ENCODE results near the gene TMEM178B. TPM values are rescaled to one million over a fixed set of nuclear protein-coding genes. Genes with fewer than 3 reads are reported as not detected.

The TMEM178B gene
- total RNA-seq, 2 donors from 2014 or later, result 1.7 to 4.1 TPM

GRCh38 chr7:141265668-141266067, 191.8 kb downstream of the TMEM178B start:
- WGBS, 2 experiments (ENCODE audit: insufficient coverage in 1 of 2, insufficient read length in 1 of 2), result 90% methylated on average over 2 of the region's 2 CpGs; no CpG with 5 or more reads in 1 of the 2 experiments

GRCh38 chr7:141268614-141269013, 194.8 kb downstream of the TMEM178B start:
- H3K4me1 Mint-ChIP-seq, result no peaks in the 10 kb centered on the region
- no peaks in the 10 kb centered on the region for H3K9me3 Mint-ChIP-seq
- H3K27me3 Mint-ChIP-seq (ENCODE audit: insufficient read depth), result no peaks in the 10 kb centered on the region
- no peak overlapping the region for H3K27ac ChIP-seq (ENCODE audit: low read depth, low read length)
- H3K4me3 ChIP-seq (ENCODE audit: low read length), result no peak overlapping the region
- no peak for DNase-seq
- no peak overlapping the region for H3K27ac Mint-ChIP-seq
- no peak for TF ChIP-seq CTCF (conservative IDR thresholded peaks at IDR 0.05)
- no peaks in the 10 kb centered on the region for H3K4me1 ChIP-seq (ENCODE audit: control insufficient read depth, insufficient read depth, low read length)
- no peak overlapping the region for H3K4me3 Mint-ChIP-seq
- no peaks in the 10 kb centered on the region for H3K36me3 Mint-ChIP-seq (ENCODE audit: low read depth)
- H3K9me3 ChIP-seq (ENCODE audit: control insufficient read depth, low read length), result no peaks in the 10 kb centered on the region
- WGBS, 2 experiments (ENCODE audit: insufficient coverage in 1 of 2, insufficient read length in 1 of 2), result 91 to 95% methylated on average over 3 of the region's 3 CpGs
- no peak overlapping the region for H3K9ac ChIP-seq (ENCODE audit: extremely low read depth, low read length, poor library complexity, severe bottlenecking)
- H3K27me3 ChIP-seq (ENCODE audit: control insufficient read depth, insufficient read depth, low read length, poor library complexity, severe bottlenecking), result no peaks in the 10 kb centered on the region
- no peaks in the 10 kb centered on the region for H3K36me3 ChIP-seq (ENCODE audit: control insufficient read depth, insufficient read depth, low read length)

More at GRCh38 chr7:141265668-141266067, 191.8 kb downstream of the TMEM178B start:
- no peaks in the 10 kb centered on the region for H3K27me3 ChIP-seq (ENCODE audit: control insufficient read depth, insufficient read depth, low read length, poor library complexity, severe bottlenecking)
- TF ChIP-seq CTCF (conservative IDR thresholded peaks at IDR 0.05), result no peak
- peaks cover 4% of the 10 kb centered on the region for H3K4me1 ChIP-seq (ENCODE audit: control insufficient read depth, insufficient read depth, low read length)
- H3K4me1 Mint-ChIP-seq, result peaks cover 2% of the 10 kb centered on the region
- H3K9ac ChIP-seq (ENCODE audit: extremely low read depth, low read length, poor library complexity, severe bottlenecking), result no peak overlapping the region
- H3K36me3 Mint-ChIP-seq (ENCODE audit: low read depth), result no peaks in the 10 kb centered on the region
- H3K27me3 Mint-ChIP-seq (ENCODE audit: insufficient read depth), result no peaks in the 10 kb centered on the region
- H3K27ac ChIP-seq (ENCODE audit: low read depth, low read length), result no peak overlapping the region
- H3K9me3 ChIP-seq (ENCODE audit: control insufficient read depth, low read length), result no peaks in the 10 kb centered on the region
- H3K4me3 Mint-ChIP-seq, result no peak overlapping the region
- H3K27ac Mint-ChIP-seq, result no peak overlapping the region
- no peaks in the 10 kb centered on the region for H3K36me3 ChIP-seq (ENCODE audit: control insufficient read depth, insufficient read depth, low read length)
- no peak for DNase-seq
- no peaks in the 10 kb centered on the region for H3K9me3 Mint-ChIP-seq
- no peak overlapping the region for H3K4me3 ChIP-seq (ENCODE audit: low read length)

GRCh38 chr7:141271451-141271850, 197.6 kb downstream of the TMEM178B start:
- H3K4me3 ChIP-seq (ENCODE audit: low read length), result no peak overlapping the region

More at GRCh38 chr7:141271451-141271850, 197.6 kb downstream of the TMEM178B start:
- TF ChIP-seq CTCF (conservative IDR thresholded peaks at IDR 0.05), result no peak
- Histone ChIP-seq H3K9ac (ENCODE audit: extremely low read depth, low read length, poor library complexity, severe bottlenecking) (no peak overlapping the region), H3K27me3 (ENCODE audit: control insufficient read depth, insufficient read depth, low read length, poor library complexity, severe bottlenecking) (no peaks in the 10 kb centered on the region), H3K36me3 (ENCODE audit: control insufficient read depth, insufficient read depth, low read length) (no peaks in the 10 kb centered on the region), H3K4me1 (ENCODE audit: control insufficient read depth, insufficient read depth, low read length) (no peaks in the 10 kb centered on the region), H3K9me3 (ENCODE audit: control insufficient read depth, low read length) (no peaks in the 10 kb centered on the region), H3K27ac (ENCODE audit: low read depth, low read length) (no peak overlapping the region)
- no peak for DNase-seq
- H3K4me3 Mint-ChIP-seq, result no peak overlapping the region
- H3K27ac Mint-ChIP-seq, result no peak overlapping the region
- H3K27me3 Mint-ChIP-seq (ENCODE audit: insufficient read depth), result no peaks in the 10 kb centered on the region
- WGBS, 2 experiments (ENCODE audit: insufficient coverage in 1 of 2, insufficient read length in 1 of 2), result 91 to 94% methylated on average over 4 of the region's 4 CpGs
- H3K4me1 Mint-ChIP-seq, result no peaks in the 10 kb centered on the region
- no peaks in the 10 kb centered on the region for H3K36me3 Mint-ChIP-seq (ENCODE audit: low read depth)
- H3K9me3 Mint-ChIP-seq, result no peaks in the 10 kb centered on the region
